IMR-90 (cell line): Measurements from ENCODE around the gene MTAP. TPM values are rescaled to one million over a fixed set of nuclear protein-coding genes. Genes with fewer than 3 reads are reported as not detected.

ENCODE experiments used
- ATAC-seq: fragments of 200-7000 bp; cut with Tn5 transposase; 2 replicates; pipeline ENCODE4 v1.9.1; 2020; ENCODE audit warnings: low read depth, mild to moderate bottlenecking, moderate library complexity
- BruUV-seq: library from RNA; stranded (reverse); fragments of 400-500 nt; replicated peaks from 2 replicates; lab custom pipeline; 2021; lab: Mats Ljungman, UMichigan
- CTCF ChIA-PET: fragments of 300-600 bp; formaldehyde crosslinking; extraction: SDS; loops from one replicate; lab custom pipeline; 2021; ENCODE audit warnings: antibody characterized with exemption; lab: Yijun Ruan, JAX
- POLR2A ChIA-PET: fragments of 300-600 bp; sonication (Branson Sonifier 250); formaldehyde crosslinking; loops from one replicate; lab custom pipeline; 2022; ENCODE audit warnings: antibody characterized with exemption; ENCODE audit not compliant: unreplicated experiment; lab: Charles Lee
- DNase-seq: peaks from one replicate; pipeline ENCODE4 v3.0.0; 2013
- H2AFZ ChIP-seq: replicated peaks from 2 replicates; pipeline ENCODE3; 2013; ENCODE audit warnings: low read length, mild to moderate bottlenecking; ENCODE audit not compliant: poor library complexity
- H2AK5ac ChIP-seq: 2 replicates; pipeline ENCODE4 v1.6.1; 2013; ENCODE audit warnings: low read depth, low read length, inconsistent platforms
- H2AK9ac ChIP-seq: replicated peaks from 2 replicates; pipeline ENCODE3; 2013; ENCODE audit warnings: mild to moderate bottlenecking, low read depth, low read length, moderate library complexity; ENCODE audit not compliant: poor library complexity
- H2BK120ac ChIP-seq: 2 replicates; pipeline ENCODE4 v1.6.1; 2013; ENCODE audit warnings: low read depth, low read length, inconsistent platforms
- H2BK15ac ChIP-seq: 3 replicates; pipeline ENCODE4 v1.6.1; 2013; ENCODE audit warnings: low read depth, low read length, inconsistent platforms
- H2BK20ac ChIP-seq: 2 replicates; pipeline ENCODE4 v1.6.1; 2013; ENCODE audit warnings: low read depth, mild to moderate bottlenecking, inconsistent platforms, low read length, moderate library complexity
- H2BK5ac ChIP-seq: 2 replicates; pipeline ENCODE4 v1.6.1; 2013; ENCODE audit warnings: mild to moderate bottlenecking, low read depth, low read length, inconsistent platforms; ENCODE audit not compliant: poor library complexity, severe bottlenecking
- H3K14ac ChIP-seq: replicated peaks from 2 replicates; pipeline ENCODE4 v1.6.1; 2013; ENCODE audit warnings: low read depth, low read length, inconsistent platforms
- H3K18ac ChIP-seq: 2 replicates; pipeline ENCODE4 v1.6.1; 2013; ENCODE audit warnings: low read depth, low read length, control low read depth
- H3K23ac ChIP-seq: 2 replicates; pipeline ENCODE4 v1.6.1; 2013; ENCODE audit warnings: low read depth, low read length, inconsistent platforms
- H3K27ac ChIP-seq: 2 replicates; pipeline ENCODE4 v1.5.1; 2013; ENCODE audit warnings: mild to moderate bottlenecking, control low read depth, low read length; ENCODE audit not compliant: insufficient read depth
- H3K27me3 ChIP-seq: 2 replicates; pipeline ENCODE4 v1.6.1; 2013; ENCODE audit warnings: low read length; ENCODE audit not compliant: control insufficient read depth, insufficient read depth
- H3K36me3 ChIP-seq: 2 replicates; pipeline ENCODE4 v1.6.1; 2013; ENCODE audit warnings: low read length, mixed read lengths; ENCODE audit not compliant: control insufficient read depth, insufficient read depth
- H3K4ac ChIP-seq: 2 replicates; pipeline ENCODE4 v1.6.1; 2013; ENCODE audit warnings: low read depth, low read length, inconsistent platforms
- H3K4me1 ChIP-seq: 2 replicates; pipeline ENCODE4 v1.6.1; 2013; ENCODE audit warnings: low read length, mixed read lengths; ENCODE audit not compliant: control insufficient read depth, insufficient read depth
- H3K4me2 ChIP-seq: 2 replicates; pipeline ENCODE4 v1.6.1; 2013; ENCODE audit warnings: low read depth, mild to moderate bottlenecking, control low read depth, low read length, moderate library complexity
- H3K4me3 ChIP-seq: 2 replicates; pipeline ENCODE4 v1.5.1; 2013; ENCODE audit warnings: low read depth, mild to moderate bottlenecking, control low read depth, low read length, moderate library complexity; ENCODE audit not compliant: insufficient read depth
- H3K56ac ChIP-seq: 2 replicates; pipeline ENCODE4 v1.6.1; 2013; ENCODE audit warnings: low read length, inconsistent platforms; ENCODE audit not compliant: insufficient read depth; ENCODE audit errors: extremely low read depth
- H3K79me1 ChIP-seq, 2 experiments: 2 replicates each; pipeline ENCODE4 v1.6.1; 2013; ENCODE audit warnings: low read length in 2 of 2, inconsistent platforms in 1 of 2, low read depth in 1 of 2
- H3K9ac ChIP-seq: 2 replicates; pipeline ENCODE4 v1.6.1; 2013; ENCODE audit warnings: low read depth, low read length, control low read depth
- H3K9me1 ChIP-seq: 2 replicates; pipeline ENCODE4 v1.6.1; 2013; ENCODE audit warnings: low read length, inconsistent platforms; ENCODE audit not compliant: insufficient read depth
- H3K9me3 ChIP-seq: 2 replicates; pipeline ENCODE4 v1.6.1; 2013; ENCODE audit warnings: low read length; ENCODE audit not compliant: control insufficient read depth, insufficient read depth
- H4K20me1 ChIP-seq: 2 replicates; pipeline ENCODE4 v1.6.1; 2013; ENCODE audit warnings: low read length, inconsistent platforms; ENCODE audit not compliant: insufficient read depth
- H4K5ac ChIP-seq: 2 replicates; pipeline ENCODE4 v1.6.1; 2013; ENCODE audit warnings: mild to moderate bottlenecking, low read depth, low read length, control low read depth
- H4K8ac ChIP-seq, 2 experiments: 2 replicates each; pipeline ENCODE4 v1.6.1; 2013; ENCODE audit warnings: low read depth in 2 of 2, low read length in 2 of 2, control low read depth in 1 of 2, inconsistent platforms in 1 of 2
- H4K91ac ChIP-seq: 2 replicates; pipeline ENCODE4 v1.6.1; 2013; ENCODE audit warnings: low read depth, low read length, inconsistent platforms; ENCODE audit not compliant: insufficient read depth
- BHLHE40 ChIP-seq: fragments of 150-350 bp; IDR thresholded peaks from 2 replicates; pipeline ENCODE4 v1.6.1; 2016; ENCODE audit warnings: mild to moderate bottlenecking, low read depth, low read length
- CEBPB ChIP-seq: IDR thresholded peaks from 2 replicates; pipeline ENCODE4 v1.6.1; 2012; ENCODE audit warnings: low read depth, low read length, improper control_type of control experiment
- CHD1 ChIP-seq: IDR thresholded peaks from 2 replicates; pipeline ENCODE4 v1.6.1; 2012; ENCODE audit warnings: low read depth, low read length, improper control_type of control experiment
- FOS ChIP-seq: fragments of 150-350 bp; IDR thresholded peaks from 2 replicates; pipeline ENCODE4 v1.6.1; 2016; ENCODE audit warnings: low read depth, low read length
- MAFK ChIP-seq: IDR thresholded peaks from 2 replicates; pipeline ENCODE4 v1.6.1; 2012; ENCODE audit warnings: low read depth, low read length, improper control_type of control experiment
- MAZ ChIP-seq: IDR thresholded peaks from 2 replicates; pipeline ENCODE4 v1.6.1; 2012; ENCODE audit warnings: low read depth, mild to moderate bottlenecking, low read length, improper control_type of control experiment, moderate library complexity, borderline replicate concordance
- MXI1 ChIP-seq: IDR thresholded peaks from 2 replicates; pipeline ENCODE4 v1.6.1; 2012; ENCODE audit warnings: low read depth, mild to moderate bottlenecking, low read length, moderate library complexity, borderline replicate concordance
- NFE2L2 ChIP-seq: fragments of 150-350 bp; IDR thresholded peaks from 2 replicates; pipeline ENCODE4 v1.6.1; 2016; ENCODE audit warnings: low read depth, mild to moderate bottlenecking, low read length
- RAD21 ChIP-seq: IDR thresholded peaks from 2 replicates; pipeline ENCODE4 v1.6.1; 2012; ENCODE audit warnings: low read length, improper control_type of control experiment
- RCOR1 ChIP-seq: IDR thresholded peaks from 2 replicates; pipeline ENCODE4 v1.6.1; 2012; ENCODE audit warnings: mild to moderate bottlenecking, low read length, improper control_type of control experiment; ENCODE audit not compliant: insufficient replicate concordance
- RFX5 ChIP-seq: IDR thresholded peaks from 2 replicates; pipeline ENCODE4 v1.8.0; 2012; ENCODE audit warnings: low read depth, mild to moderate bottlenecking, low read length, moderate library complexity
- SMC3 ChIP-seq: fragments of 150-350 bp; IDR thresholded peaks from 2 replicates; pipeline ENCODE4 v1.6.1; 2016; ENCODE audit warnings: low read depth, mild to moderate bottlenecking, antibody characterized with exemption, low read length, moderate library complexity
- WGBS, 2 experiments: methylation state at CpG; one replicate each; pipeline versions ENCODE4 v1.1.5 to v1.1.7; 2013; ENCODE audit warnings: missing lambda C conversion rate in 2 of 2; ENCODE audit not compliant: insufficient read length in 1 of 2; ENCODE audit errors: extremely low coverage in 2 of 2; 5-methylcytosine and 5-hydroxymethylcytosine counted together
- dilution Hi-C: fragments of 300-500 bp; cut with HindIII; formaldehyde crosslinking; loops from one replicate; pipeline ENCODE4 v1.14.3; 2018; ENCODE audit warnings: low sequenced_read_pairs; ENCODE audit not compliant: unreplicated experiment
- in situ Hi-C: fragments of 300-500 bp; cut with MboI; formaldehyde crosslinking; loops from 3 replicates; pipeline ENCODE4 v1.14.3; 2019; ENCODE audit warnings: low sequenced_read_pairs, inconsistent platforms, mixed read lengths
- intact Hi-C: fragments of 100-400 bp; cut with micrococcal nuclease; formaldehyde crosslinking; loops from 2 replicates; pipeline ENCODE4 v1.10.0; 2022
- polyA plus RNA-seq, 3 experiments: library from polyadenylated mRNA; depleted of rRNA; stranded (reverse); fragments of >200 nt; gene quantifications; 2 replicates each; pipeline ENCODE4 v1.2.3, GENCODE V29; 2012; ENCODE audit warnings: low replicate concordance in 1 of 3
- total RNA-seq: library from RNA; depleted of rRNA; stranded (reverse); fragments of >200 nt; gene quantifications from 2 replicates; pipeline ENCODE4 v1.2.3, GENCODE V29; 2012
- TF ChIP-seq, protein P1 (sequence below): fragments of 150-350 bp; IDR thresholded peaks from 2 replicates; pipeline ENCODE4 v1.6.1; 2017; ENCODE audit warnings: mild to moderate bottlenecking, antibody characterized with exemption, low read length, low read depth
- TF ChIP-seq, protein P2 (sequence below): conservative IDR thresholded peaks from 2 replicates; pipeline ENCODE4 v1.5.1; 2012; ENCODE audit warnings: mild to moderate bottlenecking, low read depth, low read length, improper control_type of control experiment
- TF ChIP-seq, protein P3 (sequence below): fragments of 150-350 bp; IDR thresholded peaks from 2 replicates; pipeline ENCODE4 v1.6.1; 2016; ENCODE audit warnings: low read depth, mild to moderate bottlenecking, low read length, moderate library complexity, borderline replicate concordance

The MTAP gene
- total and polyA plus RNA-seq, 2 of the 4 experiments (the other 2 are of a cell fraction): 15.7 to 50.9 TPM

DNA sequence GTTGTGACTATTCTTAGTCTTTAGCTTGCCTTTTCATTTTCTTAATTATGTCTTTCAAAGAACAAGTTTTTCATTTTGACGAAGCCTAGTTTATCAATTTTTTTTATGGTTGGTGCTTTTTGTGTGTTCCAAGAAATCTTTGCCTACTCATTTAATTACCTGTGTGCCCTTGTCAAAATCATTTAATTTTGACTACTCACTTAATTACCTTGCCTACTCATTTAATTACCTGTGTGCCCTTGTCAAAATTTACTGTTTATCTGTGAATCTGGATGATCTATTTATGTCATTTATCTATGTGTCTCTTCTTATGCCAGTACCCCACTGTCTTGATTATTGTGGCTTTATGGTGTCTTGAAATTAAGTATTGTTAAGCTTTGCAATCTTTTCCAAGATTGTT is 63.9 kb downstream of the MTAP start:
- Histone ChIP-seq H2BK15ac (no peak overlapping the region), H4K20me1 (no peaks in the 10 kb centered on the region), H3K23ac (no peak overlapping the region), H3K4ac (no peak overlapping the region), H3K9me1 (0 out of 2 replicates have a peak, but pooled peaks cover 5% of the 10 kb centered on the region), H3K36me3 (peaks cover 14% of the 10 kb centered on the region), H3K4me1 (no peaks in the 10 kb centered on the region), H2BK20ac (no peak overlapping the region), H2AK5ac (no peak overlapping the region), H3K79me1 (peaks cover 0 to 10% of the 10 kb centered on the region in 2 experiments; a peak in 3 of 4 replicates), H3K14ac (no peak overlapping the region), H3K56ac (no peak overlapping the region), H3K27me3 (no peaks in the 10 kb centered on the region), H2AFZ (no peak overlapping the region), H3K4me3 (no peak overlapping the region), H4K5ac (no peak overlapping the region), H2BK120ac (no peak overlapping the region), H4K8ac (no peak overlapping the region), H3K18ac (no peak overlapping the region), H2AK9ac (no peak overlapping the region), H2BK5ac (no peak overlapping the region), H3K4me2 (no peak overlapping the region), H3K9ac (no peak overlapping the region), H3K9me3 (no peaks in the 10 kb centered on the region), H3K27ac (no peak overlapping the region), H4K91ac (no peak overlapping the region)
- dilution Hi-C loops: no loop called here
- in situ Hi-C loops: no loop called here
- DNase-seq (no peak), ATAC-seq (no peak)
- POLR2A ChIA-PET: no interaction called here
- CTCF ChIA-PET: no interaction called here
- no CpG with 5 or more reads among the region's 1 CpG for WGBS, 2 experiments
- no TSS peak for BruUV-seq
- TF ChIP-seq, protein P1, sequence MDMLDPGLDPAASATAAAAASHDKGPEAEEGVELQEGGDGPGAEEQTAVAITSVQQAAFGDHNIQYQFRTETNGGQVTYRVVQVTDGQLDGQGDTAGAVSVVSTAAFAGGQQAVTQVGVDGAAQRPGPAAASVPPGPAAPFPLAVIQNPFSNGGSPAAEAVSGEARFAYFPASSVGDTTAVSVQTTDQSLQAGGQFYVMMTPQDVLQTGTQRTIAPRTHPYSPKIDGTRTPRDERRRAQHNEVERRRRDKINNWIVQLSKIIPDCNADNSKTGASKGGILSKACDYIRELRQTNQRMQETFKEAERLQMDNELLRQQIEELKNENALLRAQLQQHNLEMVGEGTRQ: no peak
- TF ChIP-seq MAFK: no peak
- no peak for TF ChIP-seq MXI1
- TF ChIP-seq MAZ: no peak
- TF ChIP-seq RFX5: no peak
- TF ChIP-seq RCOR1: no peak
- TF ChIP-seq CEBPB: no peak
- TF ChIP-seq RAD21: no peak
- no peak for TF ChIP-seq SMC3
- TF ChIP-seq, protein P2, sequence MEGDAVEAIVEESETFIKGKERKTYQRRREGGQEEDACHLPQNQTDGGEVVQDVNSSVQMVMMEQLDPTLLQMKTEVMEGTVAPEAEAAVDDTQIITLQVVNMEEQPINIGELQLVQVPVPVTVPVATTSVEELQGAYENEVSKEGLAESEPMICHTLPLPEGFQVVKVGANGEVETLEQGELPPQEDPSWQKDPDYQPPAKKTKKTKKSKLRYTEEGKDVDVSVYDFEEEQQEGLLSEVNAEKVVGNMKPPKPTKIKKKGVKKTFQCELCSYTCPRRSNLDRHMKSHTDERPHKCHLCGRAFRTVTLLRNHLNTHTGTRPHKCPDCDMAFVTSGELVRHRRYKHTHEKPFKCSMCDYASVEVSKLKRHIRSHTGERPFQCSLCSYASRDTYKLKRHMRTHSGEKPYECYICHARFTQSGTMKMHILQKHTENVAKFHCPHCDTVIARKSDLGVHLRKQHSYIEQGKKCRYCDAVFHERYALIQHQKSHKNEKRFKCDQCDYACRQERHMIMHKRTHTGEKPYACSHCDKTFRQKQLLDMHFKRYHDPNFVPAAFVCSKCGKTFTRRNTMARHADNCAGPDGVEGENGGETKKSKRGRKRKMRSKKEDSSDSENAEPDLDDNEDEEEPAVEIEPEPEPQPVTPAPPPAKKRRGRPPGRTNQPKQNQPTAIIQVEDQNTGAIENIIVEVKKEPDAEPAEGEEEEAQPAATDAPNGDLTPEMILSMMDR: no peak
- TF ChIP-seq FOS: no peak
- no peak for TF ChIP-seq CHD1
- no peak for TF ChIP-seq BHLHE40
- TF ChIP-seq, protein P3, sequence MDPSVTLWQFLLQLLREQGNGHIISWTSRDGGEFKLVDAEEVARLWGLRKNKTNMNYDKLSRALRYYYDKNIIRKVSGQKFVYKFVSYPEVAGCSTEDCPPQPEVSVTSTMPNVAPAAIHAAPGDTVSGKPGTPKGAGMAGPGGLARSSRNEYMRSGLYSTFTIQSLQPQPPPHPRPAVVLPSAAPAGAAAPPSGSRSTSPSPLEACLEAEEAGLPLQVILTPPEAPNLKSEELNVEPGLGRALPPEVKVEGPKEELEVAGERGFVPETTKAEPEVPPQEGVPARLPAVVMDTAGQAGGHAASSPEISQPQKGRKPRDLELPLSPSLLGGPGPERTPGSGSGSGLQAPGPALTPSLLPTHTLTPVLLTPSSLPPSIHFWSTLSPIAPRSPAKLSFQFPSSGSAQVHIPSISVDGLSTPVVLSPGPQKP: no peak
- TF ChIP-seq NFE2L2: no peak
- intact Hi-C loops: no loop called here
